ENCODE data around the gene FGD3.

DNA sequence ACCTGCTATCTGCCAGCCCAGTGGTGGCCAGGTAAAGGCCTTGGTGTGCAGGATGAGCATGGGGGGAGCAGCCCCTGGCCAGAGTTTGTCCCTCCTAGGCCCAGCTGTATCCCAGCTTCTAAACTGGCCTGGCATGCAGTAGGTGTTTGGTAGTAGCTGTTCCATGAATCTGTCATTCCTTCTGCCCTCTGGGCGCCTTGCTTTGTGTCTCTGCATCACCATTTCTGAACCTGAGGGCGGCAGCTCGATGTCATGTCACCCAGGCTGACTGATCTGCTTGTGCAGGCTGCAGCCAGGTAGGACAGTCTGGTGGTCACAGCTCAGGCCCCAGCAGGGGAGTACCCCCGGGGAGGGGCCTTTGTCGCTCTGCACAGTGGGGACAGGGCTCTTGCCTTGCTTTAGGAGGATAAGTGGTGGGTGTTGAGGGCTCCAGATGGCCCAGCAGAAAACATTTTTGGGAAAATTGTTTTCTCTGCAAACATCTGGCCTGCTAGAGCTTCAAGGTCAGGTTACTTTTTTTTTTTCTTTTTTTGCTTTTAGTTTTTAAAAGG is 106.5 kb downstream of the FGD3 start:
- TF ChIP-seq CTCF (IDR thresholded peaks at IDR 0.05) (no peak), ZFX (IDR thresholded peaks at IDR 0.05; ENCODE audit: borderline replicate concordance) (no peak)
